Fibroblast of skin of abdomen (primary cell): Measurements from ENCODE around the gene GNL3.
A peak's percentile ranks its signal among the peaks of the same experiment; 100 is the strongest.
"Not testable (repeated sequence)": the region's sequence is repeated elsewhere in the genome, so short reads cannot be mapped to it uniquely, and the experiment has no call there.

Experiments
- DNase-seq: peaks from one replicate; pipeline ENCODE4 v3.0.0-alpha.2; 2013

Gene GNL3

DNA sequence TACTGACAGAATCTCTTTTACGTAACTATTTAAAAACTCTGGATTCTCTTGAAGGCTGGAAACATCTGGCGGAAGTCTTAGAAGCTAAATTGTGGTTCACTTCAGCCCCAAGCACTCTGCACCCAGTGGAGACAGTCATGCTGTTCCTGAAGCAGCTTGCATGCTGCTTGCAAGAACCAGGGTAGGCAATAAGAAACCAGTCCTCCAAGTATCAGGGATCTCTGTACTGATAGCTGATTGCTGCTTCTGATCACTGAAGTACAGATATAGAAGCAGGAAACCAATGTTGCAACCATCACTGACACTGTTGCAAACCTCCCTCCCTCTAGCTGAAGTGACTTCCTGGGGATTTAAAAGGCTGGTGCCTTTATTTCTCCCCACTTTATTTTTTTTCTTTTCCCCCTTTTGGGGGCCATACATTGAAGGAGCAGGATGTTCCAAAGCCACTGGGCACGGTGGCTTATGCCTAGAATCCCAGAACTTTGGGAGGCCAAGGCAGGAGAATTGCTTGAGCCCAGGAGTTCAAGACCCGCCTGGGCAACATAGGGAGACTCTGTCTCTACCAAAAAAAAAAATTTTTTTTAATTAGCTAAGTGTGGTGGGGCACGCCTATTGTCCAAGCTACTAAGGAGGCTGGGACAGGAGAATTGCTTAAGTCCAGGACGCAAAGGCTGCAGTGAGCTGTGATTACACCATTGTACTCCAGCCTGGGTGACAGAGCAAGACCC, 35.3 kb downstream of the GNL3 start:
- peak; percentile 4 for DNase-seq

DNA sequence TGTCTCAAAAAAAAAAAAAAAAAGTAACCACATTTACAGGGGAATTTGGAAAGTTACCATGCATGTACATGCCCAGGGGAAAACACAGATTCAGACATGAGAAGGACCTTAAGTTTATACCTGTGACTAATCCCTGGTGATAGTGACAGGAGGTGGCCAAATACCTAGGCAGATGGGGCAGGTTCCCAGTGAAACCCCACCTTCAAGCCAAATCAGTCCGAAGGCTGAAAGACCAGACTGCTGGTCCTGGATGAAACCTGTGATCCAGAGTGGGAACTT, 35.8 kb downstream of the GNL3 start:
- no peak for DNase-seq

- no peak for DNase-seq
Observed at GRCh38 chr3:52722491-52722890, 36.7 kb downstream of the GNL3 start.

- DNase-seq = no peak
Observed at GRCh38 chr3:52723935-52724334, 38.1 kb downstream of the GNL3 start.

DNA sequence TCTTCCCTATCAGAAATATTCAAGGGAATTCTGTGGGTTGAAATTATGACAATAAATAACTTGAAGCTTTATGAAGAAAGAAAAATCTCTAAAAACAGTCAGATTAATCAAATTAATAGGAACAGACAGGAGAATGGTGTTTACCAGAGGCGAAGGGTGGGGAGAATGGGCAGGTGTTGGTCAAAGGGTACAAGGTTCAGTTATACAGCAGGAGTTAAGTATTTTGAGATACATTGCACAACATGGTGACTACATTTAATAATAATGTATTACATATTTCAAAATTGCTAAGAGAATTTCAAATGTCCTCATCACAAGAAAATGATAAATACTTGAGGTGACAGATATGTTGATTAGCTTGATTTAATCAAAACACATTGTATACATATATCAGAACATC, 38.7 kb downstream of the GNL3 start:
- DNase-seq = no peak

DNA sequence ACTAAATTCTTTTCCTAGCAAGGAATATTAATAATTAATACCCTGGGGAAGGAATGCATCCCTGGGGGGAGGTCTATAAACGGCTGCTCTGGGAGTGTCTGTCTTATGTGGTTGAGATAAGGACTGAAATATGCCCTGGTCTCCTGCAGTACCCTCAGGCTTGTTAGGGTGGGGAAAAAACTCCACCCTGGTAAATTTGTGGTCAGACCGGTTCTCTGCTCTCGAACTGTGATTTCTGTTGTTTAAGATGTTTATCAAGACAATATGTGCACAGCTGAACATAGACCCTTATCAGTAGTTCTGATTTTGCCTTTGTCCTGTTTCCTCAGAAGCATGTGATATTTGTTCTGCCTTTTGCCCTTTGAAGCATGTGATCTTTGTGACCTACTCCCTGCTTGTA, 42.9 kb downstream of the GNL3 start:
- not testable (repeated sequence) for DNase-seq

GRCh38 chr3:52730681-52731080, 44.8 kb downstream of the GNL3 start:
- DNase-seq = no peak

DNA sequence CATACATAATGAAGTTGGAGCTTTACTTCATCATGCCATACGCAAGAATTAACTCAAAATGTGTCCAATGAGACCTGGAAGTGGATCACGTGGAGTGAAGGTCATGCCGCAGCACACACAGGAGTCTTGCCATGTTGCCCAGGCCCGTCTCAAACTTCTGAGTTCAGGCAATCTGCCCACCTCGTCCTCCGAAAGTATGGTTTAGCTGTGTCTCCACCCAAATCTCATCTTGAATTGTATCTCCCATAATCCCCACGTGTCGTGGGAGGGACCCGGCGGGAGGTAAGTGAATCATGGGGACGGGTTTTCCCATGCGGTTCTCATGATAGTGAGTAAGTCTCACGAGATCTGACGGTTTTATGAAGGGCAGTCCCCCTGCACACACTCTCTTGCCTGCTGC, 45.8 kb downstream of the GNL3 start:
- no peak for DNase-seq

- no peak for DNase-seq
Observed at GRCh38 chr3:52733256-52733891, 47.5 kb downstream of the GNL3 start.

- DNase-seq = no peak
Observed at GRCh38 chr3:52739730-52740129, 53.9 kb downstream of the GNL3 start.

- peak; percentile 23 for DNase-seq
Observed at GRCh38 chr3:52742418-52743041, 56.7 kb downstream of the GNL3 start.

- no peak for DNase-seq
Observed at GRCh38 chr3:52743152-52743551, 57.3 kb downstream of the GNL3 start.

GRCh38 chr3:52743721-52744120, 57.9 kb downstream of the GNL3 start:
- no peak for DNase-seq
